CD14-positive monocyte (primary cell): ENCODE results near the gene FAM83B. TPM values are rescaled to one million over a fixed set of nuclear protein-coding genes. Genes with fewer than 3 reads are reported as not detected.

Experiments
- DNase-seq, 3 donors: peaks; one replicate each; pipeline ENCODE4 v3.0.0-alpha.2; 2011 to 2022
- H2AFZ ChIP-seq: 2 replicates; pipeline ENCODE4 v1.6.0; 2012; ENCODE audit warnings: mild to moderate bottlenecking, low read depth, low read length, inconsistent platforms; ENCODE audit not compliant: insufficient read depth, poor library complexity, severe bottlenecking
- H3K27ac ChIP-seq, 2 donors: 1 replicate in 1 of 2; 2 replicates in 1 of 2; pipeline ENCODE4 v1.5.1; 2012 to 2013; ENCODE audit warnings: low read length in 2 of 2, control low read depth in 1 of 2, inconsistent platforms in 1 of 2, low read depth in 1 of 2, mild to moderate bottlenecking in 1 of 2
- H3K27me3 ChIP-seq, 2 donors: one replicate each; pipeline versions ENCODE4 v1.6.0 to v1.6.1; 2011 to 2013; ENCODE audit warnings: low read length in 2 of 2; ENCODE audit not compliant: control insufficient read depth in 2 of 2, insufficient read depth in 2 of 2
- H3K36me3 ChIP-seq, 2 donors: replicated peaks in 1 of 2; 1 replicate in 1 of 2; 2 replicates in 1 of 2; pipeline versions ENCODE4 v1.5.1 to v1.6.1; 2012 to 2013; ENCODE audit warnings: low read length in 2 of 2, control low read depth in 1 of 2, inconsistent platforms in 1 of 2, mild to moderate bottlenecking in 1 of 2; ENCODE audit not compliant: insufficient read depth in 2 of 2, control insufficient read depth in 1 of 2
- H3K4me1 ChIP-seq, 2 donors: 1 replicate in 1 of 2; 2 replicates in 1 of 2; pipeline versions ENCODE4 v1.5.1 to v1.6.1; 2012 to 2013; ENCODE audit warnings: low read length in 2 of 2, control low read depth in 1 of 2, inconsistent platforms in 1 of 2, mild to moderate bottlenecking in 1 of 2, moderate library complexity in 1 of 2; ENCODE audit not compliant: insufficient read depth in 2 of 2, control insufficient read depth in 1 of 2
- H3K4me2 ChIP-seq: replicated peaks from 2 replicates; pipeline ENCODE3; 2012; ENCODE audit warnings: low read length, moderate library complexity, mild to moderate bottlenecking; ENCODE audit not compliant: poor library complexity, severe bottlenecking; ENCODE audit errors: extremely low read depth
- H3K4me3 ChIP-seq, 3 experiments: fragments of 200-600 bp in 1 of 3; sonication (generic) in 1 of 3; replicated peaks in 1 of 3; 1 replicate in 2 of 3; 2 replicates in 1 of 3; pipeline ENCODE4 v1.5.1; 2011 to 2013; ENCODE audit warnings: low read length in 3 of 3, mild to moderate bottlenecking in 3 of 3, control low read depth in 2 of 3, low read depth in 2 of 3, inconsistent platforms in 1 of 3, moderate library complexity in 1 of 3
- H3K79me2 ChIP-seq: 2 replicates; pipeline ENCODE4 v1.6.0; 2012; ENCODE audit warnings: mild to moderate bottlenecking, control low read depth, inconsistent platforms, low read length, moderate library complexity; ENCODE audit not compliant: insufficient read depth
- H3K9ac ChIP-seq: 2 replicates; pipeline ENCODE4 v1.6.0; 2017; ENCODE audit warnings: low read length, mild to moderate bottlenecking; ENCODE audit not compliant: insufficient read depth, poor library complexity, severe bottlenecking
- H3K9me3 ChIP-seq, 2 donors: replicated peaks in 1 of 2; 1 replicate in 1 of 2; 2 replicates in 1 of 2; pipeline versions ENCODE4 v1.5.1 to v1.6.1; 2012 to 2013; ENCODE audit warnings: low read length in 2 of 2, control low read depth in 1 of 2; ENCODE audit not compliant: control insufficient read depth in 1 of 2, insufficient read depth in 1 of 2
- H4K20me1 ChIP-seq: 2 replicates; pipeline ENCODE4 v1.6.0; 2012; ENCODE audit warnings: mild to moderate bottlenecking, low read length, control low read depth, moderate library complexity; ENCODE audit not compliant: insufficient read depth
- H3K27ac Mint-ChIP-seq, 7 donors: one replicate each; pipeline ENCODE4 v1.8.0; 2020; ENCODE audit warnings: mild to moderate bottlenecking in 7 of 7, mixed read lengths in 7 of 7, moderate library complexity in 6 of 7, inconsistent platforms in 2 of 7
- H3K27me3 Mint-ChIP-seq, 3 donors: one replicate each; pipeline ENCODE4 v1.8.0; 2021 to 2022; ENCODE audit warnings: low read depth in 3 of 3, mild to moderate bottlenecking in 3 of 3, mixed read lengths in 3 of 3, moderate library complexity in 3 of 3, inconsistent platforms in 1 of 3
- H3K36me3 Mint-ChIP-seq, 2 donors: one replicate each; pipeline ENCODE4 v1.8.0; 2020; ENCODE audit warnings: mixed read lengths in 2 of 2, inconsistent platforms in 1 of 2, mild to moderate bottlenecking in 1 of 2
- H3K4me1 Mint-ChIP-seq: one replicate; pipeline ENCODE4 v1.8.0; 2020; ENCODE audit warnings: mild to moderate bottlenecking, mixed read lengths
- H3K4me3 Mint-ChIP-seq, 2 donors: one replicate each; pipeline ENCODE4 v1.8.0; 2020; ENCODE audit warnings: mild to moderate bottlenecking in 2 of 2, mixed read lengths in 2 of 2, moderate library complexity in 1 of 2
- H3K9me3 Mint-ChIP-seq, 7 donors: one replicate each; pipeline ENCODE4 v1.8.0; 2020 to 2022; ENCODE audit warnings: mixed read lengths in 7 of 7, mild to moderate bottlenecking in 6 of 7, moderate library complexity in 6 of 7, inconsistent platforms in 2 of 7
- whole genome bisulfite sequencing: methylation state at CpG from one replicate; pipeline ENCODE4 v1.1.5; 2013; ENCODE audit warnings: missing lambda C conversion rate; ENCODE audit not compliant: insufficient coverage; 5-methylcytosine and 5-hydroxymethylcytosine counted together
- intact Hi-C, 2 donors: fragments of 100-400 bp; cut with micrococcal nuclease; formaldehyde crosslinking; loops; one replicate each; pipeline versions ENCODE4 v1.15.0 to v1.15.1; 2023
- polyA plus RNA-seq, 3 donors: library from polyadenylated mRNA; depleted of rRNA in 1 of 3; unstranded in 2 of 3; stranded (reverse) in 1 of 3; fragments of 300-500 nt in 2 of 3; fragments of >200 nt in 1 of 3; fragmentation: Illumina TruSeq in 2 of 3; gene quantifications; 1 replicate in 2 of 3; 2 replicates in 1 of 3; pipeline ENCODE4 v1.2.3, GENCODE V29; 2012 to 2021
- TF ChIP-seq, protein P1 (sequence below): fragments of 200-600 bp; IDR thresholded peaks from one replicate; pipeline ENCODE4 v1.8.0; 2022; ENCODE audit warnings: antibody characterized with exemption, mild to moderate bottlenecking

FAM83B gene
- polyA plus RNA-seq, 3 donors = not detected

DNA sequence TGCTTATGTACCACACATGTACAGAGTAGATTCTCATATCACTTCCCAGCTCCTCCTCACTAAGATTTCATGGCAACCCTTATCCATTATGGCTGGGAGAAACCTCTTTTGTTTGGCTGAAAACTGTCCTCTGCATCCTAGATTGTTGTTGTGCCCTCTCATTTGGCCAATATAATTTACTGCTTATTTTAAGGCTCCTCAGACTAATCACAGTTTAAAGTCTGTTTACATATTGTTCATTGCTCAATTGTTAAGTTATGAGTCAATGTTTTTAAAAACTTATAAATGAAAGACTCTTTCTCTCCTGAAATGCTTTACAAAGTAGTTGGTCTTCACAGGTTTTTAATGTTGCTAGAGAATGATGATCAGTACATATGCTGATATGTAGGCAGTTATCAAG lies 57.3 kb downstream of the FAM83B start:
- Mint-ChIP-seq H3K36me3 (no peaks in the 10 kb centered on the region), H3K4me3 (no peak overlapping the region), H3K27ac (no peak overlapping the region), H3K4me1 (no peaks in the 10 kb centered on the region), H3K27me3 (peaks cover 0 to 4% (median 0%) of the 10 kb centered on the region in 3 donors), H3K9me3 (peaks cover 0 to 4% (median 2%) of the 10 kb centered on the region in 7 donors)
- H3K4me3 ChIP-seq = no peak overlapping the region
- H3K27me3 ChIP-seq = no peaks in the 10 kb centered on the region
- TF ChIP-seq, protein P1, sequence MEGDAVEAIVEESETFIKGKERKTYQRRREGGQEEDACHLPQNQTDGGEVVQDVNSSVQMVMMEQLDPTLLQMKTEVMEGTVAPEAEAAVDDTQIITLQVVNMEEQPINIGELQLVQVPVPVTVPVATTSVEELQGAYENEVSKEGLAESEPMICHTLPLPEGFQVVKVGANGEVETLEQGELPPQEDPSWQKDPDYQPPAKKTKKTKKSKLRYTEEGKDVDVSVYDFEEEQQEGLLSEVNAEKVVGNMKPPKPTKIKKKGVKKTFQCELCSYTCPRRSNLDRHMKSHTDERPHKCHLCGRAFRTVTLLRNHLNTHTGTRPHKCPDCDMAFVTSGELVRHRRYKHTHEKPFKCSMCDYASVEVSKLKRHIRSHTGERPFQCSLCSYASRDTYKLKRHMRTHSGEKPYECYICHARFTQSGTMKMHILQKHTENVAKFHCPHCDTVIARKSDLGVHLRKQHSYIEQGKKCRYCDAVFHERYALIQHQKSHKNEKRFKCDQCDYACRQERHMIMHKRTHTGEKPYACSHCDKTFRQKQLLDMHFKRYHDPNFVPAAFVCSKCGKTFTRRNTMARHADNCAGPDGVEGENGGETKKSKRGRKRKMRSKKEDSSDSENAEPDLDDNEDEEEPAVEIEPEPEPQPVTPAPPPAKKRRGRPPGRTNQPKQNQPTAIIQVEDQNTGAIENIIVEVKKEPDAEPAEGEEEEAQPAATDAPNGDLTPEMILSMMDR = no peak
- no peak overlapping the region for H2AFZ ChIP-seq
- H4K20me1 ChIP-seq = no peaks in the 10 kb centered on the region
- no peaks in the 10 kb centered on the region for H3K9me3 ChIP-seq
- H3K4me2 ChIP-seq = no peak overlapping the region
- DNase-seq = no peak
- intact Hi-C loops = loop anchor here in 1 of 2 donors (2.0 kb wide), 1 partner anchor 29 kb away; no protein-coding TSS in a partner anchor
- no peaks in the 10 kb centered on the region for H3K79me2 ChIP-seq
- no peak overlapping the region for H3K9ac ChIP-seq
- no peaks in the 10 kb centered on the region for H3K36me3 ChIP-seq
- H3K27ac ChIP-seq = no peak overlapping the region
- H3K4me1 ChIP-seq = no peaks in the 10 kb centered on the region

DNA sequence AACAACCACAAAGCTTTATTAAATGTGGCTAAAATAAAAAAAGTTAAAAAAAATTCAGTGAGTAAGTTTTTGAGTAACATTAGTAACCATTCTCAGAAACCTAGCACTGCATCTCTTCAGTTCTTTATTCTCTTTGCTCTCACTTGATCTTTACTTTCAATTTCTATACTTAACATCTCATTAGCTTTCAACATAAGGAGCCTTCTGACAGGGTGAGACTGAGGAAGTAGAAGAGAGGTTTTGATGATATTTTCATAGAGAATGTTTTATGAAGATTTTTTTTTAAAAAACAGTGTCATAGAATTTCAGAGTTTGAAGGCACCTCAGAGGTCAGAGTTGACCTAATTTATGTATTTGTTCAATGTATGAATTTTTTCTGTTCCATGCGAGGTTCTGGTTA lies 60.8 kb downstream of the FAM83B start:
- Histone ChIP-seq H3K9ac (no peak overlapping the region), H3K4me1 (no peaks in the 10 kb centered on the region), H3K27me3 (no peaks in the 10 kb centered on the region), H3K9me3 (no peaks in the 10 kb centered on the region), H4K20me1 (no peaks in the 10 kb centered on the region), H3K4me2 (no peak overlapping the region), H3K79me2 (no peaks in the 10 kb centered on the region), H2AFZ (no peak overlapping the region), H3K4me3 (no peak overlapping the region), H3K27ac (no peak overlapping the region), H3K36me3 (no peaks in the 10 kb centered on the region)
- intact Hi-C loops = no loop called here
- H3K9me3 Mint-ChIP-seq = peaks cover 0 to 6% (median 0%) of the 10 kb centered on the region in 7 donors
- no peak overlapping the region for H3K27ac Mint-ChIP-seq
- no peak overlapping the region for H3K4me3 Mint-ChIP-seq
- TF ChIP-seq, protein P1 = no peak
- H3K27me3 Mint-ChIP-seq = peaks cover 0 to 4% (median 2%) of the 10 kb centered on the region in 3 donors
- no CpG with 5 or more reads among the region's 1 CpG for WGBS
- H3K36me3 Mint-ChIP-seq = no peaks in the 10 kb centered on the region
- no peaks in the 10 kb centered on the region for H3K4me1 Mint-ChIP-seq
- no peak for DNase-seq
